Measurements from ENCODE around the gene TGDS.

Gene TGDS

GRCh38 chr13:94569615-94570014 lies 26.3 kb downstream of the TGDS start:
- H3K4me3 ChIP-seq (ENCODE audit: low read depth, low read length, poor library complexity, severe bottlenecking), result no peak overlapping the region
- H3K27ac ChIP-seq (ENCODE audit: low read depth, low read length, poor library complexity, severe bottlenecking), result no peak overlapping the region
- no peak for TF ChIP-seq EZH2 (IDR thresholded peaks at IDR 0.05; ENCODE audit: borderline replicate concordance, low read length)
- no peak for TF ChIP-seq CTCF (IDR thresholded peaks at IDR 0.05; ENCODE audit: low read length)
- no peak overlapping the region for H2AFZ ChIP-seq (ENCODE audit: low read length)
- no peak overlapping the region for H3K9ac ChIP-seq (ENCODE audit: low read length)
- H3K4me1 ChIP-seq (ENCODE audit: insufficient read depth, low read length, severe bottlenecking), result no peaks in the 10 kb centered on the region
- no peak overlapping the region for H3K4me2 ChIP-seq (ENCODE audit: low read length)
- no peaks in the 10 kb centered on the region for H4K20me1 ChIP-seq (ENCODE audit: insufficient read depth, low read length)
- peaks cover 3% of the 10 kb centered on the region; the same call in 1 of the 2 replicates for H3K9me3 ChIP-seq (ENCODE audit: low read length)
- no peaks in the 10 kb centered on the region for H3K9me2 ChIP-seq (ENCODE audit: low read depth, low read length)
- H3K79me2 ChIP-seq (ENCODE audit: insufficient read depth, low read length), result no peaks in the 10 kb centered on the region
- H3F3A ChIP-seq (ENCODE audit: insufficient read depth, low read length), result no peaks in the 10 kb centered on the region
- H3K36me3 ChIP-seq (ENCODE audit: insufficient read depth, low read length), result peaks cover 61% of the 10 kb centered on the region
- no peaks in the 10 kb centered on the region for H3K27me3 ChIP-seq (ENCODE audit: insufficient read depth, low read length)

GRCh38 chr13:94568443-94568842 lies 27.5 kb downstream of the TGDS start:
- Histone ChIP-seq H2AFZ (ENCODE audit: low read length) (no peak overlapping the region), H3F3A (ENCODE audit: insufficient read depth, low read length) (no peaks in the 10 kb centered on the region), H4K20me1 (ENCODE audit: insufficient read depth, low read length) (no peaks in the 10 kb centered on the region), H3K9ac (ENCODE audit: low read length) (no peak overlapping the region), H3K27me3 (ENCODE audit: insufficient read depth, low read length) (no peaks in the 10 kb centered on the region), H3K4me3 (ENCODE audit: low read depth, low read length, poor library complexity, severe bottlenecking) (no peak overlapping the region), H3K9me2 (ENCODE audit: low read depth, low read length) (no peaks in the 10 kb centered on the region), H3K36me3 (ENCODE audit: insufficient read depth, low read length) (peaks cover 51% of the 10 kb centered on the region), H3K79me2 (ENCODE audit: insufficient read depth, low read length) (no peaks in the 10 kb centered on the region), H3K27ac (ENCODE audit: low read depth, low read length, poor library complexity, severe bottlenecking) (no peak overlapping the region), H3K4me2 (ENCODE audit: low read length) (no peak overlapping the region), H3K9me3 (ENCODE audit: low read length) (peaks cover under 1% of the 10 kb centered on the region; the same call in 1 of the 2 replicates), H3K4me1 (ENCODE audit: insufficient read depth, low read length, severe bottlenecking) (no peaks in the 10 kb centered on the region)
- no peak for TF ChIP-seq CTCF (IDR thresholded peaks at IDR 0.05; ENCODE audit: low read length)

- no peak overlapping the region for H3K27ac ChIP-seq (ENCODE audit: low read depth, low read length, poor library complexity, severe bottlenecking)
- no peaks in the 10 kb centered on the region for H3K27me3 ChIP-seq (ENCODE audit: insufficient read depth, low read length)
- peaks cover 48% of the 10 kb centered on the region for H3K36me3 ChIP-seq (ENCODE audit: insufficient read depth, low read length)
- H3K4me3 ChIP-seq (ENCODE audit: low read depth, low read length, poor library complexity, severe bottlenecking), result no peak overlapping the region
- no peaks in the 10 kb centered on the region for H4K20me1 ChIP-seq (ENCODE audit: insufficient read depth, low read length)
- H3K9me2 ChIP-seq (ENCODE audit: low read depth, low read length), result no peaks in the 10 kb centered on the region
- TF ChIP-seq CTCF (IDR thresholded peaks at IDR 0.05; ENCODE audit: low read length), result no peak
- no peak for TF ChIP-seq EZH2 (IDR thresholded peaks at IDR 0.05; ENCODE audit: borderline replicate concordance, low read length)
- H3K4me1 ChIP-seq (ENCODE audit: insufficient read depth, low read length, severe bottlenecking), result peaks cover 3% of the 10 kb centered on the region
- H3F3A ChIP-seq (ENCODE audit: insufficient read depth, low read length), result no peaks in the 10 kb centered on the region
- H3K79me2 ChIP-seq (ENCODE audit: insufficient read depth, low read length), result no peaks in the 10 kb centered on the region
- no peak overlapping the region for H2AFZ ChIP-seq (ENCODE audit: low read length)
- no peak overlapping the region for H3K4me2 ChIP-seq (ENCODE audit: low read length)
- 0 out of 2 replicates have a peak, but pooled peaks cover 3% of the 10 kb centered on the region for H3K9me3 ChIP-seq (ENCODE audit: low read length)
- H3K9ac ChIP-seq (ENCODE audit: low read length), result no peak overlapping the region
These were observed 28.4 kb downstream of the TGDS start for GRCh38 chr13:94567581-94567980.

Measured in OCI-LY1 (cell line).